H1 (cell line): ENCODE measurements around the gene EME2. TPM values are rescaled to one million over a fixed set of nuclear protein-coding genes. Genes with fewer than 3 reads are reported as not detected.

ENCODE experiments used
- CTCF ChIA-PET: fragments of 300-600 bp; sonication (Branson Sonifier 250); formaldehyde crosslinking; loops from one replicate; lab custom pipeline; 2021; ENCODE audit not compliant: partially characterized antibody; lab: Charles Lee
- POLR2A ChIA-PET: fragments of 300-600 bp; sonication (Branson Sonifier 250); formaldehyde crosslinking; loops from one replicate; lab custom pipeline; 2021; ENCODE audit warnings: inconsistent platforms; ENCODE audit not compliant: partially characterized antibody; lab: Charles Lee
- DNase-seq, 2 experiments: peaks; one replicate each; pipeline versions ENCODE4 v3.0.0 to v3.0.0-alpha.2; 2010 to 2022; ENCODE audit warnings: low spot score in 2 of 2, low read depth in 1 of 2, mixed read lengths in 1 of 2
- FAIRE-seq: peaks from 2 replicates; lab custom pipeline; 2011; peaks lifted over from hg19 to GRCh38; lab: Jason Lieb, UNC
- H2AFZ ChIP-seq: 2 replicates; pipeline ENCODE4 v1.8.1; 2012; ENCODE audit warnings: low read length, inconsistent platforms
- H2AK5ac ChIP-seq: 2 replicates; pipeline ENCODE4 v1.6.1; 2013; ENCODE audit warnings: low read depth, low read length
- H2BK120ac ChIP-seq: replicated peaks from 2 replicates; pipeline ENCODE3; 2013; ENCODE audit warnings: low read depth, low read length, inconsistent platforms
- H2BK12ac ChIP-seq: 2 replicates; pipeline ENCODE4 v1.6.1; 2013; ENCODE audit warnings: low read depth, low read length
- H2BK15ac ChIP-seq: 2 replicates; pipeline ENCODE4 v1.6.1; 2013; ENCODE audit warnings: low read length
- H2BK20ac ChIP-seq: 2 replicates; pipeline ENCODE4 v1.6.1; 2013; ENCODE audit warnings: low read length
- H2BK5ac ChIP-seq: 2 replicates; pipeline ENCODE4 v1.6.1; 2013; ENCODE audit warnings: low read depth, low read length
- H3K14ac ChIP-seq: 2 replicates; pipeline ENCODE4 v1.6.1; 2013; ENCODE audit warnings: inconsistent platforms; ENCODE audit not compliant: insufficient read length
- H3K18ac ChIP-seq: 2 replicates; pipeline ENCODE4 v1.6.1; 2013; ENCODE audit warnings: low read length; ENCODE audit errors: extremely low read depth
- H3K23ac ChIP-seq: 2 replicates; pipeline ENCODE4 v1.6.1; 2013; ENCODE audit warnings: inconsistent platforms; ENCODE audit not compliant: insufficient read length
- H3K23me2 ChIP-seq: 2 replicates; pipeline ENCODE4 v1.6.1; 2013; ENCODE audit warnings: low read depth, low read length
- H3K27ac ChIP-seq: 2 replicates; pipeline ENCODE4 v1.6.1; 2011; ENCODE audit warnings: low read depth, low read length, inconsistent platforms
- H3K27me3 ChIP-seq, 4 experiments: replicated peaks in 1 of 4; 1 replicate in 1 of 4; 2 replicates in 3 of 4; pipeline versions ENCODE4 v1.6.1 to v1.8.1; 2011 to 2013; ENCODE audit warnings: low read length in 3 of 4, mild to moderate bottlenecking in 3 of 4, inconsistent platforms in 2 of 4, mixed read lengths in 2 of 4, moderate library complexity in 1 of 4; ENCODE audit not compliant: control insufficient read depth in 3 of 4, insufficient read depth in 3 of 4; ENCODE audit errors: extremely low read depth in 1 of 4
- H3K36me3 ChIP-seq, 4 experiments: 2 replicates each; pipeline versions ENCODE4 v1.6.1 to v1.8.1; 2011 to 2013; ENCODE audit warnings: mild to moderate bottlenecking in 4 of 4, low read length in 3 of 4, moderate library complexity in 2 of 4, control low read depth in 1 of 4, inconsistent platforms in 1 of 4; ENCODE audit not compliant: insufficient read depth in 4 of 4, control insufficient read depth in 2 of 4
- H3K4ac ChIP-seq: replicated peaks from 2 replicates; pipeline ENCODE3; 2013; ENCODE audit warnings: low read length, low read depth, mixed read lengths, inconsistent platforms; ENCODE audit not compliant: insufficient read length
- H3K4me1 ChIP-seq, 4 experiments: replicated peaks in 1 of 4; 1 replicate in 1 of 4; 2 replicates in 3 of 4; pipeline versions ENCODE4 v1.6.1 to v1.8.1; 2011 to 2013; ENCODE audit warnings: low read length in 3 of 4, inconsistent platforms in 2 of 4, mixed read lengths in 1 of 4; ENCODE audit not compliant: insufficient read depth in 4 of 4, control insufficient read depth in 3 of 4
- H3K4me2 ChIP-seq, 2 experiments: 2 replicates each; pipeline versions ENCODE4 v1.6.1 to v1.8.1; 2011 to 2013; ENCODE audit warnings: low read depth in 2 of 2, low read length in 2 of 2, control low read depth in 1 of 2, inconsistent platforms in 1 of 2, mild to moderate bottlenecking in 1 of 2; ENCODE audit not compliant: insufficient read depth in 1 of 2
- H3K4me3 ChIP-seq, 4 experiments: fragments of 200-600, 300-600 bp in 1 of 4; sonication (generic), shearing (Covaris generic), sonication (Bioruptor Twin) in 1 of 4; 2 replicates each; pipeline versions ENCODE4 v1.5.1 to v1.8.1; 2011 to 2016; ENCODE audit warnings: low read length in 4 of 4, low read depth in 3 of 4, control low read depth in 2 of 4, inconsistent platforms in 2 of 4, mild to moderate bottlenecking in 2 of 4, mixed read lengths in 1 of 4, moderate library complexity in 1 of 4; ENCODE audit not compliant: insufficient read depth in 2 of 4; ENCODE audit errors: extremely low read depth in 1 of 4
- H3K56ac ChIP-seq: replicated peaks from 2 replicates; pipeline ENCODE3; 2013; ENCODE audit warnings: low read depth, mild to moderate bottlenecking, mixed read lengths, low read length, inconsistent platforms; ENCODE audit not compliant: insufficient read length
- H3K79me1 ChIP-seq: 2 replicates; pipeline ENCODE4 v1.6.1; 2013; ENCODE audit warnings: low read depth, low read length, control low read depth
- H3K79me2 ChIP-seq, 2 experiments: 2 replicates each; pipeline versions ENCODE4 v1.6.1 to v1.8.1; 2012 to 2013; ENCODE audit warnings: low read length in 2 of 2, mild to moderate bottlenecking in 2 of 2, inconsistent platforms in 1 of 2; ENCODE audit not compliant: insufficient read depth in 2 of 2, control insufficient read depth in 1 of 2
- H3K9ac ChIP-seq, 4 experiments: replicated peaks in 1 of 4; 1 replicate in 1 of 4; 2 replicates in 3 of 4; pipeline versions ENCODE4 v1.6.1 to v1.8.1; 2011 to 2013; ENCODE audit warnings: low read depth in 3 of 4, low read length in 3 of 4, control low read depth in 2 of 4, mild to moderate bottlenecking in 2 of 4, moderate library complexity in 2 of 4, inconsistent platforms in 1 of 4; ENCODE audit errors: extremely low read depth in 1 of 4
- H3K9me3 ChIP-seq, 2 experiments: 2 replicates each; pipeline versions ENCODE4 v1.6.1 to v1.8.1; 2012 to 2013; ENCODE audit warnings: mild to moderate bottlenecking in 2 of 2, moderate library complexity in 2 of 2, control low read depth in 1 of 2, inconsistent platforms in 1 of 2, low read depth in 1 of 2, low read length in 1 of 2, mixed read lengths in 1 of 2; ENCODE audit not compliant: insufficient read depth in 2 of 2
- H4K20me1 ChIP-seq, 2 experiments: replicated peaks in 1 of 2; 2 replicates each; pipeline versions ENCODE3 to v1.8.1; 2011 to 2013; ENCODE audit warnings: inconsistent platforms in 2 of 2, low read length in 2 of 2, mild to moderate bottlenecking in 1 of 2; ENCODE audit not compliant: insufficient read depth in 2 of 2, control insufficient read depth in 1 of 2
- H4K5ac ChIP-seq: 2 replicates; pipeline ENCODE4 v1.6.1; 2013; ENCODE audit warnings: low read length, low read depth, mixed read lengths, inconsistent platforms; ENCODE audit not compliant: insufficient read length
- H4K8ac ChIP-seq: 2 replicates; pipeline ENCODE4 v1.8.0; 2013; ENCODE audit warnings: mild to moderate bottlenecking, moderate library complexity, low read length, inconsistent platforms; ENCODE audit not compliant: insufficient read depth; ENCODE audit errors: extremely low read depth
- H4K91ac ChIP-seq: replicated peaks from 2 replicates; pipeline ENCODE3; 2013; ENCODE audit warnings: low read length, mixed read lengths, inconsistent platforms; ENCODE audit not compliant: insufficient read length
- EP300 ChIP-seq, 2 experiments: IDR thresholded peaks; 1 replicate in 1 of 2; 2 replicates in 1 of 2; pipeline ENCODE4 v1.6.1; 2011 to 2012; ENCODE audit warnings: low read depth in 2 of 2, low read length in 2 of 2, mild to moderate bottlenecking in 2 of 2, borderline replicate concordance in 1 of 2, inconsistent platforms in 1 of 2, moderate library complexity in 1 of 2
- KDM1A ChIP-seq: fragments of 200-600, 300-600 bp; sonication (generic); IDR thresholded peaks from 2 replicates; pipeline ENCODE4 v1.7.1; 2016; ENCODE audit warnings: mild to moderate bottlenecking, low read length, borderline replicate concordance
- NRF1 ChIP-seq: IDR thresholded peaks from 2 replicates; pipeline ENCODE4 v1.6.1; 2011; ENCODE audit warnings: mild to moderate bottlenecking, low read depth, low read length, improper control_type of control experiment
- PHF8 ChIP-seq: fragments of 200-600 bp; sonication (generic); conservative IDR thresholded peaks from 2 replicates; pipeline ENCODE4 v1.7.1; 2012; ENCODE audit warnings: low read depth, mild to moderate bottlenecking, inconsistent platforms, low read length, moderate library complexity
- RNF2 ChIP-seq: fragments of 200-900, 300-1000 bp; sonication (generic); IDR thresholded peaks from 2 replicates; pipeline ENCODE4 v1.7.1; 2016; ENCODE audit warnings: borderline replicate concordance, low read depth, mild to moderate bottlenecking, antibody characterized with exemption, low read length; ENCODE audit not compliant: poor library complexity, severe bottlenecking; ENCODE audit errors: missing control alignments
- RXRA ChIP-seq: IDR thresholded peaks from 2 replicates; pipeline ENCODE4 v1.6.1; 2011; ENCODE audit warnings: low read depth, mild to moderate bottlenecking, low read length, moderate library complexity; ENCODE audit not compliant: insufficient read depth
- SIN3A ChIP-seq, 2 experiments: IDR thresholded peaks in 1 of 2; conservative IDR thresholded peaks in 1 of 2; 2 replicates each; pipeline ENCODE4 v1.6.1; 2011 to 2012; ENCODE audit warnings: low read length in 2 of 2, improper control_type of control experiment in 1 of 2, low read depth in 1 of 2, mild to moderate bottlenecking in 1 of 2
- SIRT6 ChIP-seq: IDR thresholded peaks from one replicate; pipeline ENCODE4 v1.7.1; 2012; ENCODE audit warnings: low read length, inconsistent platforms
- TAF1 ChIP-seq: IDR thresholded peaks from 2 replicates; pipeline ENCODE4 v1.6.1; 2011; ENCODE audit warnings: mild to moderate bottlenecking, low read depth, low read length
- TCF12 ChIP-seq: IDR thresholded peaks from 2 replicates; pipeline ENCODE4 v1.6.1; 2011; ENCODE audit warnings: low read depth, mild to moderate bottlenecking, low read length
- TEAD4 ChIP-seq: IDR thresholded peaks from 2 replicates; pipeline ENCODE4 v1.6.1; 2012; ENCODE audit warnings: low read depth, low read length, inconsistent platforms, mixed read lengths
- WGBS, 2 experiments: shearing (Covaris generic) in 1 of 2; methylation state at CpG; one replicate each; pipeline versions ENCODE4 v1.1.6 to v1.1.7; 2013 to 2015; ENCODE audit warnings: low lambda C conversion rate in 2 of 2, mixed read lengths in 2 of 2, inconsistent platforms in 1 of 2, low coverage in 1 of 2, missing lambda C conversion rate in 1 of 2; ENCODE audit not compliant: insufficient replicate concordance in 2 of 2, insufficient coverage in 1 of 2, insufficient read length in 1 of 2; ENCODE audit errors: extremely low coverage in 1 of 2, missing lambda C conversion rate in 1 of 2; 5-methylcytosine and 5-hydroxymethylcytosine counted together
- polyA plus RNA-seq, 7 experiments: library from polyadenylated mRNA; depleted of rRNA in 3 of 7; stranded (reverse) in 5 of 7; unstranded in 2 of 7; fragments of >200 nt in 5 of 7; fragments of 200-250 nt in 2 of 7; gene quantifications; 1 replicate in 5 of 7; 2 replicates in 1 of 7; 4 replicates in 1 of 7; pipeline versions ENCODE4 v1.2.1 to v1.2.3, GENCODE V29; 2011 to 2013; ENCODE audit warnings: missing spikeins in 2 of 7, mixed read lengths in 2 of 7
- total RNA-seq: library from RNA; stranded (reverse); fragmentation: NEBNext Ultra II Directional; extraction: Animal tissue kit (Norgen Biotek cat#: 25700); gene quantifications from 2 replicates; pipeline ENCODE4 v1.2.1, GENCODE V29; 2021
- TF ChIP-seq, protein P1 (sequence below): IDR thresholded peaks from 2 replicates; pipeline ENCODE4 v1.6.1; 2011; ENCODE audit warnings: low read length, improper control_type of control experiment

EME2 gene
- total and polyA plus RNA-seq, 2 of the 8 experiments (the other 6 are each of a cell fraction or from before 2014, with no cell fraction given), result 13.1 to 19.7 TPM

DNA sequence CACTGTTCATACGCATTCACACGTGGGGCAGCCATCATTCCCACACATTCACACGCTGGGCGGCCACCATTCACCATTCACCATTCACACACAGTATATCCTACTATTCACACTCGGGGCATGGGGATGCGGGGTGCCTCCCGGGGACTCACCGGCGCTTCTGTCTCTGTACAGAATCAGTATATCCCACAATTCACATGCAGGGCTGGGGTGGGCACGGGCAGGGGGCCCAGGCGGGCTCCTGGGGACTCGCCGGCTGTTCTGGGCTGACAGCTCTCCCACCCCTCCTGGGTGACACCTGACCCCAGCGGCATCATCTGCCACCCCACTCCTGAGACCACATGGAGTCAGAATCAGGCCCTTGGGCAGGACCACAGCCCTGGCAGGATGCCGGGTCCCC is 10.9 kb upstream of the EME2 start:
- Histone ChIP-seq H3K4me2 (no peak overlapping the region), H3K4ac (no peak overlapping the region), H3K56ac (no peak overlapping the region), H3K14ac (no peak overlapping the region), H3K4me1 (peaks cover 0 to 13% (median 7%) of the 10 kb centered on the region in 4 experiments; a peak in 5 of 7 replicates), H3K79me2 (no peaks in the 10 kb centered on the region; a peak in 1 of 4 replicates), H4K20me1 (peaks cover 1 to 8% of the 10 kb centered on the region in 2 experiments), H3K23me2 (no peaks in the 10 kb centered on the region; the same call in 1 of the 2 replicates), H4K8ac (no peak overlapping the region), H3K27me3 (no peaks in the 10 kb centered on the region; a peak in 1 of 7 replicates), H2BK120ac (no peak overlapping the region), H3K4me3 (no peak overlapping the region), H3K18ac (no peak overlapping the region), H3K9me3 (no peaks in the 10 kb centered on the region; a peak in 1 of 4 replicates), H3K27ac (no peak overlapping the region), H3K9ac (no peak overlapping the region), H2AFZ (no peak overlapping the region), H3K79me1 (no peaks in the 10 kb centered on the region), H2BK15ac (no peak overlapping the region), H2BK5ac (no peak overlapping the region), H3K36me3 (peaks cover 0 to 17% (median 5%) of the 10 kb centered on the region in 4 experiments; a peak in 4 of 8 replicates), H4K5ac (no peak overlapping the region), H4K91ac (no peak overlapping the region), H2AK5ac (no peak overlapping the region), H3K23ac (no peak overlapping the region), H2BK20ac (no peak overlapping the region), H2BK12ac (no peak overlapping the region)
- DNase-seq (no peak), FAIRE-seq (no peak)
- WGBS, 2 experiments, result 90% methylated on average over 13 of the region's 15 CpGs; no CpG with 5 or more reads in 1 of the 2 experiments
- ChIA-PET CTCF (interaction anchor here (0.6 to 3.3 kb wide), 4 partner anchors 11 to 182 kb away, joined by 3 to 21 read pairs (median 8); no protein-coding TSS in a partner anchor), POLR2A (interaction anchor here (3.8 kb wide), 1 partner anchor 14 kb away, joined by 18 read pairs; no protein-coding TSS in a partner anchor)
- TF ChIP-seq EP300 (IDR thresholded peaks at IDR 0.05; ENCODE audit: borderline replicate concordance in 1 of 2, low read depth in 2 of 2, low read length in 2 of 2) (no peak), TAF1 (no peak), NRF1 (no peak), KDM1A (no peak), SIN3A (conservative IDR thresholded peaks at IDR 0.05 in 1 of 2, IDR thresholded peaks at IDR 0.05 in 1 of 2; ENCODE audit: low read depth in 1 of 2, low read length in 2 of 2) (no peak), TEAD4 (no peak), TCF12 (no peak), PHF8 (no peak), RXRA (no peak), RNF2 (no peak), SIRT6 (no peak)
- TF ChIP-seq, protein P1, sequence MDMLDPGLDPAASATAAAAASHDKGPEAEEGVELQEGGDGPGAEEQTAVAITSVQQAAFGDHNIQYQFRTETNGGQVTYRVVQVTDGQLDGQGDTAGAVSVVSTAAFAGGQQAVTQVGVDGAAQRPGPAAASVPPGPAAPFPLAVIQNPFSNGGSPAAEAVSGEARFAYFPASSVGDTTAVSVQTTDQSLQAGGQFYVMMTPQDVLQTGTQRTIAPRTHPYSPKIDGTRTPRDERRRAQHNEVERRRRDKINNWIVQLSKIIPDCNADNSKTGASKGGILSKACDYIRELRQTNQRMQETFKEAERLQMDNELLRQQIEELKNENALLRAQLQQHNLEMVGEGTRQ, result no peak
